Peyer's patch (tissue), 4 donors: ENCODE data around the gene TM2D3. TPM values are rescaled to one million over a fixed set of nuclear protein-coding genes. Genes with fewer than 3 reads are reported as not detected.

Experiments
- DNase-seq, 3 donors: peaks; one replicate each; pipeline ENCODE4 v3.0.0-alpha.2; 2017 to 2019
- H3K27ac ChIP-seq, 4 donors: fragments of 200-600 bp; sonication (generic); one replicate each; pipeline ENCODE4 v1.5.1; 2016 to 2019
- H3K27me3 ChIP-seq, 2 donors: fragments of 200-600 bp; sonication (generic); one replicate each; pipeline ENCODE4 v1.5.1; 2019
- H3K36me3 ChIP-seq, 3 donors: fragments of 200-600 bp; sonication (generic); one replicate each; pipeline ENCODE4 v1.5.1; 2016 to 2019
- H3K4me1 ChIP-seq, 4 donors: fragments of 200-600 bp; sonication (generic); one replicate each; pipeline ENCODE4 v1.5.1; 2016 to 2019
- H3K4me3 ChIP-seq, 4 donors: fragments of 200-600 bp; sonication (generic); 1 replicate in 3 of 4; 2 replicates in 1 of 4; pipeline ENCODE4 v1.5.1; 2016 to 2019; ENCODE audit warnings: mild to moderate bottlenecking in 1 of 4
- H3K9me3 ChIP-seq, 4 donors: fragments of 200-600 bp; sonication (generic); one replicate each; pipeline ENCODE4 v1.5.1; 2016 to 2019; ENCODE audit warnings: mild to moderate bottlenecking in 1 of 4
- POLR2A ChIP-seq, 2 donors: fragments of 450-650 bp; IDR thresholded peaks; one replicate each; pipeline ENCODE4 v1.5.1; 2017; ENCODE audit warnings: antibody characterized with exemption in 2 of 2, mild to moderate bottlenecking in 2 of 2, moderate library complexity in 2 of 2
- total RNA-seq, 4 donors: library from RNA; depleted of rRNA; stranded (reverse); fragments of >200 nt; gene quantifications; one replicate each; pipeline ENCODE4 v1.1.0, GENCODE V29; 2016
- TF ChIP-seq, protein P1 (sequence below), 6 experiments: fragments of 450-650 bp in 4 of 6; fragments of 200-600 bp in 2 of 6; sonication (generic) in 1 of 6; IDR thresholded peaks; one replicate each; pipeline ENCODE4 v1.5.1; 2017 to 2019; ENCODE audit warnings: antibody characterized with exemption in 6 of 6, mild to moderate bottlenecking in 3 of 6, moderate library complexity in 1 of 6

Gene TM2D3
- total RNA-seq, 4 donors from 2014 or later, result 20.8 to 99.9 (median 28.5) TPM

DNA sequence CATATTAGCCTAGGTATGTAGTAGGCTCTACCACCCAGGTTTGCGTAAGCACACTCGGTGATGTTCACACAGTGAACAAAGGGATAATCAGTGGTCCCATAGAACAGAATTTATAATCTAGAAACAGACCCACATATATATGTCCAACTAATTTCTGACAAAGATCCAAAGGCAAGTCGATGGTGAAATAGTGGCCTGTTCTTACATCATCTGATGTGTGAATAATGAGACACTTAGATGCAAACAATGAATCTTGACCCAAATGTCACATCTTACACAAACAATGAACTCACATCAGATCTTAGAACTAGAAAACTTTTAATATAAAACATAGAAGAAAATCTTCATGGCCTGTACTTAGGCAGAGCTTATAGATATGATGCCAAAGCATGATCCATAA lies 17.6 kb upstream of the TM2D3 start:
- no peak for TF ChIP-seq POLR2A (IDR thresholded peaks at IDR 0.05)
- TF ChIP-seq, protein P1, sequence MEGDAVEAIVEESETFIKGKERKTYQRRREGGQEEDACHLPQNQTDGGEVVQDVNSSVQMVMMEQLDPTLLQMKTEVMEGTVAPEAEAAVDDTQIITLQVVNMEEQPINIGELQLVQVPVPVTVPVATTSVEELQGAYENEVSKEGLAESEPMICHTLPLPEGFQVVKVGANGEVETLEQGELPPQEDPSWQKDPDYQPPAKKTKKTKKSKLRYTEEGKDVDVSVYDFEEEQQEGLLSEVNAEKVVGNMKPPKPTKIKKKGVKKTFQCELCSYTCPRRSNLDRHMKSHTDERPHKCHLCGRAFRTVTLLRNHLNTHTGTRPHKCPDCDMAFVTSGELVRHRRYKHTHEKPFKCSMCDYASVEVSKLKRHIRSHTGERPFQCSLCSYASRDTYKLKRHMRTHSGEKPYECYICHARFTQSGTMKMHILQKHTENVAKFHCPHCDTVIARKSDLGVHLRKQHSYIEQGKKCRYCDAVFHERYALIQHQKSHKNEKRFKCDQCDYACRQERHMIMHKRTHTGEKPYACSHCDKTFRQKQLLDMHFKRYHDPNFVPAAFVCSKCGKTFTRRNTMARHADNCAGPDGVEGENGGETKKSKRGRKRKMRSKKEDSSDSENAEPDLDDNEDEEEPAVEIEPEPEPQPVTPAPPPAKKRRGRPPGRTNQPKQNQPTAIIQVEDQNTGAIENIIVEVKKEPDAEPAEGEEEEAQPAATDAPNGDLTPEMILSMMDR (IDR thresholded peaks at IDR 0.05), result no peak
- H3K4me1 ChIP-seq, result no peaks in the 10 kb centered on the region
- peaks cover 0 to 49% (median 0%) of the 10 kb centered on the region in 3 donors for H3K36me3 ChIP-seq
- no peak overlapping the region for H3K27ac ChIP-seq
- H3K4me3 ChIP-seq, result no peak overlapping the region
- H3K27me3 ChIP-seq, result no peaks in the 10 kb centered on the region
- no peak for DNase-seq
- H3K9me3 ChIP-seq, result no peaks in the 10 kb centered on the region

DNA sequence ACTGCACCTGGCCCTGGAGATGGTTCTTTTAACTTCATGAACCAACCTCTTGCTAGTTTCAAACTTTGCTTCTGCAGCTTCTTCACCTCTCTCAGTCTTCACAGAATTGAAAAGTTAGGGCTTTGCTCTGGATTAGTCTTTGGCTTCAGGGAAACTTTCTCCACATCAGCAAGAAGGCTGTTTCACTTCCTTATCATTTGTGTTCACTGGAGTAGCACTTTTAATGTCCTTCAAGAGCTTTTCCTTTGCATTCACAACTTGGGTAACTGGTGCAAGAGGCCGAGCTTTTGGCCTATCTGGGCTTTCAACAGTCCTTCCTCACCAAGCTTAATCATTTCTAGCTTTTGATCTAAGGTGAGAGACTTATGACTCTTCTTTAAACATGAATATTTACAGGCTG lies 15.7 kb upstream of the TM2D3 start:
- Histone ChIP-seq H3K27ac (no peak overlapping the region), H3K4me1 (no peaks in the 10 kb centered on the region), H3K27me3 (no peaks in the 10 kb centered on the region), H3K36me3 (peaks cover 0 to 31% (median 0%) of the 10 kb centered on the region in 3 donors), H3K9me3 (no peaks in the 10 kb centered on the region), H3K4me3 (no peak overlapping the region)
- DNase-seq, result no peak
- TF ChIP-seq, protein P1 (IDR thresholded peaks at IDR 0.05), result no peak
- TF ChIP-seq POLR2A (IDR thresholded peaks at IDR 0.05), result no peak

DNA sequence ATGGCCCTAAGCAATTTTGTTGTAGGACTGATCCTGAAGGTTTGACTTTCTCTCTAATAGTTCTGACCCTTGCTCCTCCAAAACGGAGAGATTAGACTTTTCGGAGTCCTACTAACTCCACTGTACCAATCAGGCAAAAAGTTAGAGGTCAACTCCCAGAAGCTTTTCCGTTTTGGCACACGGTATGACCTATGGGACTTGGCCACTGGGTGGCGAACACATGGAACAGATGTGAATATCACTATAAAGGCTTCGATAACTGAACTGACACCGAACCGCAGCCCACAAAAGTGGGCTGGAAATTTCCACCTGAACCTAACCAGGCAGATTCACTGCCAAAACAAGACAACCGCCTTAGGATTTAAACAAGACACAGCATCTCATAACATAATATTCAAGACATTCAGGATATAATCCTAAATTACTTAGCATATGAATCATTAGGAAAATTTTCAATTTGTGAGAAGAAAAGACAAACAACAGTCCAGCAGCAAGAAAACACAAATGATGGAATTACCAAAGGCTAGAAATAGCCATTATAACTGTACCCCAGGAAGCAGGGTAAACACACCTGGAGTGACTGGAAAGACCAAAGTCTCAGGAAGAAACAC lies 12.2 kb upstream of the TM2D3 start:
- no peaks in the 10 kb centered on the region for H3K4me1 ChIP-seq
- TF ChIP-seq POLR2A (IDR thresholded peaks at IDR 0.05), result no peak
- TF ChIP-seq, protein P1 (IDR thresholded peaks at IDR 0.05), result no peak
- no peak overlapping the region for H3K27ac ChIP-seq
- H3K4me3 ChIP-seq, result no peak overlapping the region
- DNase-seq, result no peak
- H3K36me3 ChIP-seq, result peaks cover 0 to 16% (median 0%) of the 10 kb centered on the region in 3 donors
- no peaks in the 10 kb centered on the region for H3K9me3 ChIP-seq
- no peaks in the 10 kb centered on the region for H3K27me3 ChIP-seq

DNA sequence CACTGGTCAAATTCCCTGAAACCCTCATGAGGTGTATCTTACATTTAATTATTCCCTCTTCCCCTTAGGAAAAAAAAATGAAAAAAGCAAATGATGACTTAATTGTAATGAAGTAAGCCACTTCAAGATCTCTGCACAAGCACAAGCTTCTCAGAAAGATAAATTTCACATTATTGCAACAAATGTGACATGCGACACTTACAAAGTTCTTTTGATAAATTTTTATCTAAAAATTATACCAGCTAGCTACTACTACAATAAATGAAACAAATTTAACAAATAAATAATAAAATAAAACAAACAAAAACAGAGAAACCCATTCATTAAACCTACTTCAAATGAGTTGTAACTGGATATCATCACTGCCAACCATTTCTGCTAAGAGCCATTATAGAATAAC lies 10.0 kb upstream of the TM2D3 start:
- Histone ChIP-seq H3K27me3 (no peaks in the 10 kb centered on the region), H3K9me3 (no peaks in the 10 kb centered on the region), H3K27ac (no peak overlapping the region), H3K4me1 (peaks cover 0 to 6% (median 0%) of the 10 kb centered on the region in 4 donors), H3K36me3 (peaks cover 0 to 8% (median 0%) of the 10 kb centered on the region in 3 donors), H3K4me3 (no peak overlapping the region)
- no peak for DNase-seq
- no peak for TF ChIP-seq POLR2A (IDR thresholded peaks at IDR 0.05)
- TF ChIP-seq, protein P1 (IDR thresholded peaks at IDR 0.05), result no peak

DNA sequence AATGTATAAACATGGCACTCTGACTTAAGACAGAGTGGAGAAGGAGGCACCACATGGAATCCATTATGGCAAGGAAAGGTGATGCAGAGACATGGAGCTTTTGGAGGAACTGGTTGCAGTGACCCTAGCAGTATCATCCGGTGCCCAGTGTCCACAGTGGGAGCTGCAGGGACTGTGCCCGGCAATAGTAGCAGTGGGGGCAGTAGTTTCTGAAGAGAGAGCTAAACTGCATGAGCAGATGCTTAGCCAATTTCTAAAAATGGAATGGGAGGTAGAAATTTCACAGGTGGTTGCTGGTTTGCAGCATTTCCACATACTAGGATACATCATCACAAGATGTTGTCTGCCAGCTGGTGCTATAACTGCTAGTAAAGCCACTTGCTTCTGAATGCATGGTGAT lies 7.8 kb upstream of the TM2D3 start:
- TF ChIP-seq, protein P1 (IDR thresholded peaks at IDR 0.05), result no peak
- TF ChIP-seq POLR2A (IDR thresholded peaks at IDR 0.05), result no peak
- H3K4me1 ChIP-seq, result peaks cover 0 to 6% (median 0%) of the 10 kb centered on the region in 4 donors

More for the DNA sequence above, 7.8 kb upstream of the TM2D3 start:
- no peak overlapping the region for H3K4me3 ChIP-seq
- H3K9me3 ChIP-seq, result no peaks in the 10 kb centered on the region
- H3K27ac ChIP-seq, result no peak overlapping the region
- peaks cover 0 to 16% (median 0%) of the 10 kb centered on the region in 3 donors for H3K36me3 ChIP-seq
- H3K27me3 ChIP-seq, result no peaks in the 10 kb centered on the region
- DNase-seq, result no peak
